ENCODE measurements around the gene SLC66A2. TPM values are rescaled to one million over a fixed set of nuclear protein-coding genes. Genes with fewer than 3 reads are reported as not detected.
A peak's percentile ranks its signal among the peaks of the same experiment; 100 is the strongest.

SLC66A2 gene
- total RNA-seq, 1 experiment from 2014 or later, result 13.0 TPM

DNA sequence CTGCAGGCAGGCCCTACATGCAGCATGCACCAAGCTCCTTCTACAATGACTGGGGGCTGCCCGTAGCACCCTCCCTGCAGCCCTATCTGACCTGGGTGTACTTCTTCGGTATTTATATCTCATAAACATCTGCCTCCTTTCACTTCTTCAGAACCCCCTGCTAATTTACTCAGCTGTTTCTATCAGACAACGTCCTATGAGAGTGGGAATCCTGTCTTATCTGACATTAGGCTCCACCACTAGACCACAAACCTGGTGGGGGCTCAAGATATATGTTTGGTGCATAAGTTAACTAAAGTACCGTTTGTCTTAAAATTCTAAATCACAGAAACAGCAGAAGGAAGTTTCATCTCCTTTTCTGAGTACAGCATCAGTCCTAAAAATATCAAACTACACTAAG is 23.6 kb upstream of the SLC66A2 start:
- Histone ChIP-seq H3K79me2 (ENCODE audit: insufficient read depth, low read length) (peaks cover 26% of the 10 kb centered on the region; the same call in 1 of the 2 replicates), H2BK5ac (ENCODE audit: insufficient read length, low read length) (no peak overlapping the region), H3K9me3 (ENCODE audit: control insufficient read depth, low read depth, low read length) (no peaks in the 10 kb centered on the region), H3K4me1 (ENCODE audit: insufficient read depth, low read length) (no peaks in the 10 kb centered on the region), H4K5ac (ENCODE audit: insufficient read length, low read depth, low read length) (no peak overlapping the region), H2BK20ac (ENCODE audit: low read depth, low read length, poor library complexity, severe bottlenecking) (no peak overlapping the region), H3K27ac (ENCODE audit: insufficient read length, low read depth, low read length) (no peak overlapping the region), H3K23ac (ENCODE audit: insufficient read length, low read depth, low read length) (no peak overlapping the region), H3K27me3 (ENCODE audit: insufficient read depth, low read length) (no peaks in the 10 kb centered on the region), H2BK120ac (ENCODE audit: low read depth, low read length, poor library complexity, severe bottlenecking) (no peak overlapping the region), H4K91ac (ENCODE audit: insufficient read length, low read depth, low read length) (no peak overlapping the region), H3T11ph (ENCODE audit: low read length) (no peak overlapping the region), H3K79me1 (ENCODE audit: insufficient read depth, low read depth, low read length, poor library complexity, severe bottlenecking) (peaks cover 18% of the 10 kb centered on the region), H2AK5ac (ENCODE audit: insufficient read length, low read length) (no peak overlapping the region), H3K14ac (ENCODE audit: insufficient read depth, low read length) (no peak overlapping the region), H3K56ac (ENCODE audit: insufficient read length, low read depth, low read length) (no peak overlapping the region), H2AFZ (ENCODE audit: low read length) (no peak overlapping the region), H4K20me1 (ENCODE audit: control insufficient read depth, insufficient read depth, insufficient read length) (no peaks in the 10 kb centered on the region), H2BK15ac (ENCODE audit: low read depth, low read length) (no peak overlapping the region), H3K4me2 (ENCODE audit: insufficient read depth, insufficient read length, low read length) (no peak overlapping the region), H3K23me2 (ENCODE audit: insufficient read length, low read depth, low read length, poor library complexity, severe bottlenecking) (no peaks in the 10 kb centered on the region), H3K9ac (ENCODE audit: extremely low read depth, insufficient read length, low read length) (no peak overlapping the region), H3K4ac (ENCODE audit: low read depth, low read length) (no peak overlapping the region), H3K18ac (ENCODE audit: insufficient read length, low read depth, low read length) (no peak overlapping the region), H2BK12ac (ENCODE audit: insufficient read length, low read depth, low read length) (no peak overlapping the region), H4K8ac (replicated peaks; ENCODE audit: insufficient read length, low read depth, low read length) (no peak overlapping the region)
- Mint-ChIP-seq H3K4me1 (no peaks in the 10 kb centered on the region), H3K9me3 (no peaks in the 10 kb centered on the region), H3K4me3 (no peak overlapping the region), H3K27me3 (ENCODE audit: low read depth) (no peaks in the 10 kb centered on the region), H3K27ac (peak overlapping the region in 2 of 3 experiments; percentile 53 to 68; a peak in 3 of 7 replicates), H3K36me3 (ENCODE audit: insufficient read depth in 1 of 3, low read depth in 3 of 3) (peaks cover 41 to 82% (median 72%) of the 10 kb centered on the region in 3 experiments)
- TF ChIP-seq, protein P1, sequence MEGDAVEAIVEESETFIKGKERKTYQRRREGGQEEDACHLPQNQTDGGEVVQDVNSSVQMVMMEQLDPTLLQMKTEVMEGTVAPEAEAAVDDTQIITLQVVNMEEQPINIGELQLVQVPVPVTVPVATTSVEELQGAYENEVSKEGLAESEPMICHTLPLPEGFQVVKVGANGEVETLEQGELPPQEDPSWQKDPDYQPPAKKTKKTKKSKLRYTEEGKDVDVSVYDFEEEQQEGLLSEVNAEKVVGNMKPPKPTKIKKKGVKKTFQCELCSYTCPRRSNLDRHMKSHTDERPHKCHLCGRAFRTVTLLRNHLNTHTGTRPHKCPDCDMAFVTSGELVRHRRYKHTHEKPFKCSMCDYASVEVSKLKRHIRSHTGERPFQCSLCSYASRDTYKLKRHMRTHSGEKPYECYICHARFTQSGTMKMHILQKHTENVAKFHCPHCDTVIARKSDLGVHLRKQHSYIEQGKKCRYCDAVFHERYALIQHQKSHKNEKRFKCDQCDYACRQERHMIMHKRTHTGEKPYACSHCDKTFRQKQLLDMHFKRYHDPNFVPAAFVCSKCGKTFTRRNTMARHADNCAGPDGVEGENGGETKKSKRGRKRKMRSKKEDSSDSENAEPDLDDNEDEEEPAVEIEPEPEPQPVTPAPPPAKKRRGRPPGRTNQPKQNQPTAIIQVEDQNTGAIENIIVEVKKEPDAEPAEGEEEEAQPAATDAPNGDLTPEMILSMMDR (conservative IDR thresholded peaks at IDR 0.05), result no peak
- DNase-seq, result no peak
- no CpG with 5 or more reads among the region's 4 CpGs for WGBS (ENCODE audit: extremely low coverage, insufficient read length, low lambda C conversion rate)
